DOHH2 (cell line): Measurements from ENCODE around the gene POLR3K.
"Not testable (repeated sequence)": the region's sequence is repeated elsewhere in the genome, so short reads cannot be mapped to it uniquely, and the experiment has no call there.

Experiments used
- H3F3A ChIP-seq: fragments of 200-600 bp; sonication (generic), shearing (Covaris generic); 2 replicates; pipeline ENCODE4 v1.6.0; 2016; ENCODE audit warnings: antibody characterized with exemption, mild to moderate bottlenecking; ENCODE audit not compliant: control insufficient read depth, insufficient read depth
- H3K27ac ChIP-seq: fragments of 200-600 bp; sonication (generic); 2 replicates; pipeline ENCODE4 v1.5.1; 2014; ENCODE audit warnings: low read depth, mild to moderate bottlenecking, low read length, moderate library complexity
- H3K27me3 ChIP-seq: fragments of 200-600 bp; sonication (generic); 2 replicates; pipeline ENCODE4 v1.6.1; 2014; ENCODE audit warnings: mild to moderate bottlenecking, low read length, mixed read lengths; ENCODE audit not compliant: control insufficient read depth
- H3K36me3 ChIP-seq: fragments of 200-600 bp; sonication (generic); 2 replicates; pipeline ENCODE4 v1.6.1; 2014; ENCODE audit warnings: mild to moderate bottlenecking, low read length, moderate library complexity, mixed read lengths; ENCODE audit not compliant: control insufficient read depth
- H3K4me1 ChIP-seq: fragments of 200-600 bp; sonication (generic); 2 replicates; pipeline ENCODE4 v1.6.1; 2014; ENCODE audit warnings: mild to moderate bottlenecking, low read length, mixed read lengths; ENCODE audit not compliant: control insufficient read depth
- H3K4me2 ChIP-seq: fragments of 200-600 bp; sonication (generic); 2 replicates; pipeline ENCODE4 v1.6.0; 2014; ENCODE audit warnings: mild to moderate bottlenecking, low read length, moderate library complexity
- H3K4me3 ChIP-seq: fragments of 200-600 bp; sonication (generic); 2 replicates; pipeline ENCODE4 v1.5.1; 2014; ENCODE audit warnings: mild to moderate bottlenecking, low read length, mixed read lengths
- H3K79me2 ChIP-seq: fragments of 200-600 bp; sonication (generic); 2 replicates; pipeline ENCODE4 v1.6.1; 2014; ENCODE audit warnings: mild to moderate bottlenecking, low read length, mixed read lengths; ENCODE audit not compliant: control insufficient read depth
- H3K9me2 ChIP-seq: fragments of 200-600 bp; sonication (generic); replicated peaks from 2 replicates; pipeline ENCODE4 v1.6.1; 2014; ENCODE audit warnings: mild to moderate bottlenecking, low read length, mixed read lengths; ENCODE audit not compliant: control insufficient read depth
- H3K9me3 ChIP-seq: fragments of 200-600 bp; sonication (generic); 2 replicates; pipeline ENCODE4 v1.6.1; 2014; ENCODE audit warnings: antibody characterized with exemption, low read length, mixed read lengths; ENCODE audit not compliant: control insufficient read depth, insufficient read depth
- H4K20me1 ChIP-seq: fragments of 200-600 bp; sonication (generic); 2 replicates; pipeline ENCODE4 v1.6.0; 2014; ENCODE audit warnings: low read depth, mild to moderate bottlenecking, antibody characterized with exemption, low read length, moderate library complexity; ENCODE audit not compliant: control insufficient read depth, insufficient read depth
- CTCF ChIP-seq: fragments of 200-600 bp; sonication (generic); IDR thresholded peaks from one replicate; pipeline ENCODE4 v1.5.1; 2014; ENCODE audit warnings: antibody characterized with exemption, mild to moderate bottlenecking, low read depth, low read length; ENCODE audit not compliant: poor library complexity, severe bottlenecking
- EZH2phosphoT487 ChIP-seq: fragments of 200-600 bp; sonication (generic); IDR thresholded peaks from 2 replicates; pipeline ENCODE4 v1.6.1; 2017; ENCODE audit warnings: borderline replicate concordance, mild to moderate bottlenecking, antibody characterized with exemption, low read length, moderate library complexity, mixed read lengths

The POLR3K gene

DNA sequence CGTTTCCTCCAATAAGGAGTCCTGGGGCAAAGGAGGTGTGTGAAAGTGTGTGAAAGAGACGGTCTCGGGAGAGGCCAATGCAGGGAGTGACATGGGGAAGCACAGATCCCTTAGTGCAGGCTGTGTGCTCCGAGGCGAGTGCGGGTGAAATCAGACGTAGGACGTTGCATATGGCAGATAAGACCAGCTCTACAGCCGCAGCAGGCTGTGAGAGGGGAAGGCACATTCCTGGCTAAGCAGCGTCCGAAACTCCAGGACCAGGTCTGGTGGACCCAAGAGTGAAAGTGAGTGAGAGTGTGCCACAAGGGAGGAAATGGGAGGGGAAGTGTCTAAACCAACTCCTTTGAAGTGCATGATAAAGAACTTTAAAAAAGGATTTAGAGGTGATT is 11.3 kb downstream of the POLR3K start:
- H3K4me3 ChIP-seq: no peak overlapping the region
- H4K20me1 ChIP-seq: peaks cover 14% of the 10 kb centered on the region; the same call in 1 of the 2 replicates
- H3K27me3 ChIP-seq: no peaks in the 10 kb centered on the region
- H3K27ac ChIP-seq: no peak overlapping the region
- H3K4me2 ChIP-seq: no peak overlapping the region
- peaks cover 34% of the 10 kb centered on the region for H3K79me2 ChIP-seq
- TF ChIP-seq CTCF (no peak), EZH2phosphoT487 (no peak)
- H3K4me1 ChIP-seq: peaks cover 29% of the 10 kb centered on the region
- peaks cover 79% of the 10 kb centered on the region for H3K36me3 ChIP-seq
- H3K9me2 ChIP-seq: no peaks in the 10 kb centered on the region
- H3F3A ChIP-seq: no peaks in the 10 kb centered on the region
- H3K9me3 ChIP-seq: no peaks in the 10 kb centered on the region

GRCh38 chr16:41439-42068 is 11.9 kb downstream of the POLR3K start:
- H3K27ac ChIP-seq: no peak overlapping the region
- H4K20me1 ChIP-seq: peaks cover 14% of the 10 kb centered on the region; the same call in 1 of the 2 replicates
- peaks cover 29% of the 10 kb centered on the region for H3K4me1 ChIP-seq
- H3F3A ChIP-seq: no peaks in the 10 kb centered on the region
- H3K9me3 ChIP-seq: no peaks in the 10 kb centered on the region
- no peak overlapping the region for H3K4me2 ChIP-seq
- H3K4me3 ChIP-seq: no peak overlapping the region
- no peaks in the 10 kb centered on the region for H3K9me2 ChIP-seq
- peaks cover 78% of the 10 kb centered on the region for H3K36me3 ChIP-seq
- peaks cover 32% of the 10 kb centered on the region for H3K79me2 ChIP-seq
- TF ChIP-seq CTCF (no peak), EZH2phosphoT487 (no peak)
- H3K27me3 ChIP-seq: no peaks in the 10 kb centered on the region

- Histone ChIP-seq H3F3A (no peaks in the 10 kb centered on the region), H3K9me3 (no peaks in the 10 kb centered on the region), H3K27ac (no peak overlapping the region), H4K20me1 (peaks cover 14% of the 10 kb centered on the region; the same call in 1 of the 2 replicates), H3K4me3 (0 out of 2 replicates have a peak overlapping the region, but pooled peaks have one; percentile 11), H3K4me2 (peak overlapping the region; percentile 59), H3K4me1 (peaks cover 50% of the 10 kb centered on the region), H3K79me2 (peaks cover 15% of the 10 kb centered on the region), H3K27me3 (no peaks in the 10 kb centered on the region), H3K36me3 (peaks cover 66% of the 10 kb centered on the region), H3K9me2 (no peaks in the 10 kb centered on the region)
- TF ChIP-seq EZH2phosphoT487 (no peak), CTCF (no peak)
Observed at GRCh38 chr16:38941-39892, 14.2 kb downstream of the POLR3K start.

- Histone ChIP-seq H3K4me1 (peaks cover 50% of the 10 kb centered on the region), H4K20me1 (peaks cover 14% of the 10 kb centered on the region; the same call in 1 of the 2 replicates), H3K79me2 (peaks cover 15% of the 10 kb centered on the region), H3K36me3 (peaks cover 59% of the 10 kb centered on the region)
- H3K27me3 ChIP-seq, H3F3A ChIP-seq, H3K27ac ChIP-seq, H3K4me2 ChIP-seq, H3K4me3 ChIP-seq, H3K9me3 ChIP-seq, H3K9me2 ChIP-seq: not testable (repeated sequence)
Observed at GRCh38 chr16:38206-38605, 15.2 kb downstream of the POLR3K start.
